Measurements from ENCODE around the gene ARHGEF12.

DNA sequence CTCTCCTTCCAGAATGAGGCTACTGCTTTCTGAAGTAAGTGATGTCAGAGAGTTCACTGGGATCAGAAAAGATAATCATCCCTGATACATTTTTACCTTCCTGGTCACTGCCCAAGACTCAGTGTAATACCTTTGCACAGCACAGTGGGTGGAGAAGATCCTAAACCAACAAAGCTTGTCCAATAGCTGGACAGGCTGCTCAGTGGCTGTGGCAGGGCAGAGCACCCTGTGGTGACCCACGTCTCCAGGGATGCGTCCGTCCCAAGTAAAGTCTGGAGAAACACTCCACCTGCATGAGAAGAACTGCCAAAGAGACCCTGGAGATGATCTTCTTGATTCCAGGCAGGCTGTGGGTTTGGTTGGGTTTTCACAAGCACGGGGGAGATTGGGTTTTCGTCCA, 42.1 kb upstream of the ARHGEF12 start:
- no peak for TF ChIP-seq EZH2 (IDR thresholded peaks at IDR 0.05; ENCODE audit: borderline replicate concordance, low read depth, low read length, poor library complexity, severe bottlenecking)
- TF ChIP-seq, protein P1, sequence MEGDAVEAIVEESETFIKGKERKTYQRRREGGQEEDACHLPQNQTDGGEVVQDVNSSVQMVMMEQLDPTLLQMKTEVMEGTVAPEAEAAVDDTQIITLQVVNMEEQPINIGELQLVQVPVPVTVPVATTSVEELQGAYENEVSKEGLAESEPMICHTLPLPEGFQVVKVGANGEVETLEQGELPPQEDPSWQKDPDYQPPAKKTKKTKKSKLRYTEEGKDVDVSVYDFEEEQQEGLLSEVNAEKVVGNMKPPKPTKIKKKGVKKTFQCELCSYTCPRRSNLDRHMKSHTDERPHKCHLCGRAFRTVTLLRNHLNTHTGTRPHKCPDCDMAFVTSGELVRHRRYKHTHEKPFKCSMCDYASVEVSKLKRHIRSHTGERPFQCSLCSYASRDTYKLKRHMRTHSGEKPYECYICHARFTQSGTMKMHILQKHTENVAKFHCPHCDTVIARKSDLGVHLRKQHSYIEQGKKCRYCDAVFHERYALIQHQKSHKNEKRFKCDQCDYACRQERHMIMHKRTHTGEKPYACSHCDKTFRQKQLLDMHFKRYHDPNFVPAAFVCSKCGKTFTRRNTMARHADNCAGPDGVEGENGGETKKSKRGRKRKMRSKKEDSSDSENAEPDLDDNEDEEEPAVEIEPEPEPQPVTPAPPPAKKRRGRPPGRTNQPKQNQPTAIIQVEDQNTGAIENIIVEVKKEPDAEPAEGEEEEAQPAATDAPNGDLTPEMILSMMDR (conservative IDR thresholded peaks at IDR 0.05; ENCODE audit: low read depth, low read length): no peak
